Measurements from ENCODE around the gene PARD3B. TPM values are rescaled to one million over a fixed set of nuclear protein-coding genes. Genes with fewer than 3 reads are reported as not detected.

PARD3B gene
- total and polyA plus RNA-seq, 2 donors from 2014 or later, result 5.3 to 29.6 TPM

- TF ChIP-seq CTCF (IDR thresholded peaks at IDR 0.05; ENCODE audit: borderline replicate concordance, extremely low read depth, insufficient read depth), result no peak
- no peak for DNase-seq
- H3K9ac ChIP-seq (ENCODE audit: low read length in 3 of 3), result no peak overlapping the region
- intact Hi-C loops (cut with DNase I), result no loop called here
- H3K4me3 ChIP-seq (ENCODE audit: low read length in 3 of 3), result no peak overlapping the region
- no peaks in the 10 kb centered on the region for H3K9me3 ChIP-seq (ENCODE audit: control insufficient read depth in 2 of 3, insufficient read depth in 1 of 3, low read length in 3 of 3)
- FAIRE-seq, result no peak
- no peaks in the 10 kb centered on the region for H3K27me3 ChIP-seq (ENCODE audit: control insufficient read depth, insufficient read depth, low read length)
- no peak overlapping the region for H3K27ac ChIP-seq (ENCODE audit: low read depth in 2 of 2, low read length in 2 of 2)
- H3K4me1 ChIP-seq (ENCODE audit: control insufficient read depth in 2 of 3, insufficient read depth in 2 of 3, low read depth in 1 of 3, low read length in 3 of 3), result peaks cover 3 to 5% (median 4%) of the 10 kb centered on the region in 3 donors
- H3K36me3 ChIP-seq (ENCODE audit: control insufficient read depth in 2 of 3, insufficient read depth in 3 of 3, low read length in 3 of 3), result no peaks in the 10 kb centered on the region
These were observed 124.8 kb downstream of the PARD3B start for GRCh38 chr2:204670124-204670523.

- DNase-seq (no peak), FAIRE-seq (no peak)
- Histone ChIP-seq H3K27ac (ENCODE audit: low read depth in 2 of 2, low read length in 2 of 2) (no peak overlapping the region), H3K4me3 (ENCODE audit: low read length in 3 of 3) (no peak overlapping the region), H3K4me1 (ENCODE audit: control insufficient read depth in 2 of 3, insufficient read depth in 2 of 3, low read depth in 1 of 3, low read length in 3 of 3) (peaks cover 0 to under 1% (median 0%) of the 10 kb centered on the region in 3 donors), H3K27me3 (ENCODE audit: control insufficient read depth, insufficient read depth, low read length) (no peaks in the 10 kb centered on the region), H3K36me3 (ENCODE audit: control insufficient read depth in 2 of 3, insufficient read depth in 3 of 3, low read length in 3 of 3) (no peaks in the 10 kb centered on the region), H3K9ac (ENCODE audit: low read length in 3 of 3) (no peak overlapping the region), H3K9me3 (ENCODE audit: control insufficient read depth in 2 of 3, insufficient read depth in 1 of 3, low read length in 3 of 3) (no peaks in the 10 kb centered on the region)
- TF ChIP-seq CTCF (IDR thresholded peaks at IDR 0.05; ENCODE audit: borderline replicate concordance, extremely low read depth, insufficient read depth), result no peak
- intact Hi-C loops (cut with DNase I), result no loop called here
These were observed 125.5 kb downstream of the PARD3B start for GRCh38 chr2:204670756-204671155.

GRCh38 chr2:204672772-204673171 lies 127.5 kb downstream of the PARD3B start:
- intact Hi-C loops (cut with DNase I), result no loop called here
- Histone ChIP-seq H3K27ac (ENCODE audit: low read depth in 2 of 2, low read length in 2 of 2) (no peak overlapping the region), H3K4me1 (ENCODE audit: control insufficient read depth in 2 of 3, insufficient read depth in 2 of 3, low read depth in 1 of 3, low read length in 3 of 3) (no peaks in the 10 kb centered on the region), H3K4me3 (ENCODE audit: low read length in 3 of 3) (no peak overlapping the region), H3K27me3 (ENCODE audit: control insufficient read depth, insufficient read depth, low read length) (no peaks in the 10 kb centered on the region), H3K9me3 (ENCODE audit: control insufficient read depth in 2 of 3, insufficient read depth in 1 of 3, low read length in 3 of 3) (no peaks in the 10 kb centered on the region), H3K36me3 (ENCODE audit: control insufficient read depth in 2 of 3, insufficient read depth in 3 of 3, low read length in 3 of 3) (no peaks in the 10 kb centered on the region), H3K9ac (ENCODE audit: low read length in 3 of 3) (no peak overlapping the region)
- no peak for FAIRE-seq
- no peak for TF ChIP-seq CTCF (IDR thresholded peaks at IDR 0.05; ENCODE audit: borderline replicate concordance, extremely low read depth, insufficient read depth)
- no peak for DNase-seq

GRCh38 chr2:204673877-204674276 lies 128.6 kb downstream of the PARD3B start:
- no peak for FAIRE-seq
- no peaks in the 10 kb centered on the region for H3K27me3 ChIP-seq (ENCODE audit: control insufficient read depth, insufficient read depth, low read length)
- H3K27ac ChIP-seq (ENCODE audit: low read depth in 2 of 2, low read length in 2 of 2), result no peak overlapping the region
- TF ChIP-seq CTCF (IDR thresholded peaks at IDR 0.05; ENCODE audit: borderline replicate concordance, extremely low read depth, insufficient read depth), result no peak
- no peaks in the 10 kb centered on the region for H3K36me3 ChIP-seq (ENCODE audit: control insufficient read depth in 2 of 3, insufficient read depth in 3 of 3, low read length in 3 of 3)
- DNase-seq, result no peak
- intact Hi-C loops (cut with DNase I), result no loop called here
- H3K9ac ChIP-seq (ENCODE audit: low read length in 3 of 3), result no peak overlapping the region
- H3K4me1 ChIP-seq (ENCODE audit: control insufficient read depth in 2 of 3, insufficient read depth in 2 of 3, low read depth in 1 of 3, low read length in 3 of 3), result no peaks in the 10 kb centered on the region
- no peak overlapping the region for H3K4me3 ChIP-seq (ENCODE audit: low read length in 3 of 3)
- no peaks in the 10 kb centered on the region for H3K9me3 ChIP-seq (ENCODE audit: control insufficient read depth in 2 of 3, insufficient read depth in 1 of 3, low read length in 3 of 3)
